NCI-H1436 treated with DMSO at 0.1 percent for 48 hours (cell line): Measurements from ENCODE around the gene CENPO.
"Not testable (repeated sequence)": the region's sequence is repeated elsewhere in the genome, so short reads cannot be mapped to it uniquely, and the experiment has no call there.

ENCODE experiments used
- DNase-seq: peaks from one replicate; lab custom pipeline; 2025; lab: John Stamatoyannopoulos, UW

The CENPO gene

DNA sequence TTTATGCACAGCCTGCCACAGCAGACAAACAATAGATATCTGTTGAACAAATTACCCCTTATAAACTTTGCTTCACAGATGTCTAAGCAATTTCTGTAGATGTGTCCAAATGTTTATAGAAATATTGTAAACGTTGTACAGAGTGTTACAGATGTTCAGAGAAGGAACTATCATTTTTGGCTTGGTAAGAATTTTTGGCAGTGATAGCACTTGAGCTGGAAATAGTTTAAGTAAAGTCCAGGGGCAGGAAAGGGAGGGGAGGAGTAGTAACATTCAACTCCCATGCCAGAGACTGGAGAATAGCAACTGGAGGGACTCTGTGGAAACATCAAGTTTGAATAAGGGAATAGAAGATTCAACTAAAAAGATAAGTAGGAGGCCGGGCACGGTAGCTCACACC lies 4.4 kb upstream of the CENPO start:
- DNase-seq = no peak

DNA sequence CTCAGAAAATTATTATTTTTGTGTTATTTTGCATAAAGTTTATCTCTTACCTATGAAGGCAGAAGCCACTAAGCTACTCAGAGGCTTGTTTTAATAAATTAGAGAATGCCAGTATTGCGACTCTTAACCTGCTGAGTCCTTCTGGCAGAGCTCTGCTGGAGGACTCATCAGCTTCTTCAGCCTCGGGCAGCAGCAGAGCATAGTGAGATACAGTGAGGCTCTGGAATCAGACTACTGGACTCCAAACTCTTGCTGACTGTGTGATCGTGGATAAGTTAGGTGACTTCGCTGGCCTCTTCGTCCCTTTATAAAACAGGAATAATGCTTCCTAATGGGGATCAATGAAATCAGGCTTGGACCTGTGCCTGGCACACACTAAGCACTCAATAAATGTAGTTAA lies 1.8 kb upstream of the CENPO start:
- DNase-seq = no peak

DNA sequence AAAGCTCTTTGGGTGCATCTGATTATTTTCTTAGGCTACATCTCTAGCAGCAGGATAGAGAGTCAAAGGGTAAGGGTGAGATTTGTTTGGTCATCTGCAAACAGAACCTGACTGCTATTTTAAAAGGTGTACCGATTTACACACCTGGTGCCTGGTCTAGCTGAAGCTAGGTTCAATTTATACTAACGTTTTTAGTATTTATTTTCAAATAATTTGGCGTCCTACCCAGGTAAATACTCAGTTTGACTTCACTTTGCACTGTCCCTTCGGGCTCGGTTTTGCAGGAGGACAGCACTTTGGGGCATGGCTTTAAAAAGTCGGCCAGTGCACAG lies 717 bp upstream of the CENPO start:
- DNase-seq = no peak

DNA sequence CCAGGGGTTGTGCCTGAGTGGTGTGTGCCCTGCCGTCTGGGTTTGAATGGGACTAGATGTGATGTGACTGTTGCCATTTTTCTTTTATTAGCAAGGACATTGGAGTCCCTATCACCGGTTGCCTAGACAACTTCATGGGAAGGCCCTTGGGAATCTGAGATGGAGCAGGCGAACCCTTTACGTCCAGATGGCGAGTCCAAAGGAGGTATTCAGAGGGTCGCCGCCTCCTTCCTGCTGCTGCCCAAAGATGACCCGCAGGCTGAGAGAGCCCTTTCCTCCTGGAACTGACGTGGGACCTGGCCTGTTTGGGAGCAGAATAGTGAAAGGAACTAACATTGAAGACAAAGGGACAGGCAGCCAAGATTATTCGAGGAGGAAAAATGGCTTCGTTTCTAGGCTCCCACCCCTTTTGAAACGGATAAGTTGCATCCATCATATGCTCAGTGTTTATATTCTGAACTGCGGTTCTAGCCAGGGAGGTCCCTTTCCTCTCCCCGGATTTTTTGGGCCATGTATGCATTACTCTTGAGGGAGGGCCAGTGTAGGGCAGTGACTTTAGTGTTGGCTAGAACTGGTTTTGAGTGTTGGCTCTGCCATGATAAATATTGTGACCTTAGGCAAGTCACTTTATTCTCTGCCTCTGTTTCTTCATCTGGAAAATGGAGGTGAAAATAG lies 673 bp downstream of the CENPO start:
- DNase-seq = no peak

DNA sequence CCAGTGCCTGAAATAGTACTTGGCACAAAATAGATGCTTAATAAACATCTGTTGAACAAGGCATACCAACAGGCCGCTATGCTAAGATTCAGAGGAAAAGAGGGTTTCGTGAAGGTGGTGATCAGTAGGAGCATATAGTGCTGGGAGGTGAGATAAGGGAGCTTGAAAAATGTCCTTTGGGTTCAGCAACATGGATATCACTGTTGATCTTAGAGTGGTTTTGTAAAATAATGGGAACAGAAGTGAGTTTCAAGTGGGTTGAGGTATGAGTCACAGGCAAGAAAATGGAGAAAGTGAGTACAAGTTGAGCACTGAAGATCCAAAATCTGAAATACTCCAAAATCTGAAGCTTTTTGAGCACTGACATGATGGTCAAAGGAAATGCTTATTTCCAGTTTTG lies 4.4 kb downstream of the CENPO start:
- DNase-seq = no peak

DNA sequence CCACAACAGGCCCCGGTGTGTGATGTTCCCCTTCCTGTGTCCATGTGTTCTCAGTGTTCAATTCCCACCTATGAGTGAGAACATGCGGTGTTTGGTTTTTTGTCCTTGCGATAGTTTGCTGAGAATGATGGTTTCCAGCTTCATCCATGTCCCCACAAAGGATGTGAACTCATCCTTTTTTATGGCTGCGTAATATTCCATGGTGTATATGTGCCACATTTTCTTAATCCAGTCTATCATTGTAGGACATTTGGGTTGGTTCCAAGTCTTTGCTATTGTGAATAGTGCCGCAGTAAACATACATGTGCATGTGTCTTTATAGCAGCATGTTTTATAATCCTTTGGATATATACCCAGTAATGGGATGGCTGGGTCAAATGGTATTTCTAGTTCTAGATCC lies 7.3 kb downstream of the CENPO start:
- DNase-seq = not testable (repeated sequence)

DNA sequence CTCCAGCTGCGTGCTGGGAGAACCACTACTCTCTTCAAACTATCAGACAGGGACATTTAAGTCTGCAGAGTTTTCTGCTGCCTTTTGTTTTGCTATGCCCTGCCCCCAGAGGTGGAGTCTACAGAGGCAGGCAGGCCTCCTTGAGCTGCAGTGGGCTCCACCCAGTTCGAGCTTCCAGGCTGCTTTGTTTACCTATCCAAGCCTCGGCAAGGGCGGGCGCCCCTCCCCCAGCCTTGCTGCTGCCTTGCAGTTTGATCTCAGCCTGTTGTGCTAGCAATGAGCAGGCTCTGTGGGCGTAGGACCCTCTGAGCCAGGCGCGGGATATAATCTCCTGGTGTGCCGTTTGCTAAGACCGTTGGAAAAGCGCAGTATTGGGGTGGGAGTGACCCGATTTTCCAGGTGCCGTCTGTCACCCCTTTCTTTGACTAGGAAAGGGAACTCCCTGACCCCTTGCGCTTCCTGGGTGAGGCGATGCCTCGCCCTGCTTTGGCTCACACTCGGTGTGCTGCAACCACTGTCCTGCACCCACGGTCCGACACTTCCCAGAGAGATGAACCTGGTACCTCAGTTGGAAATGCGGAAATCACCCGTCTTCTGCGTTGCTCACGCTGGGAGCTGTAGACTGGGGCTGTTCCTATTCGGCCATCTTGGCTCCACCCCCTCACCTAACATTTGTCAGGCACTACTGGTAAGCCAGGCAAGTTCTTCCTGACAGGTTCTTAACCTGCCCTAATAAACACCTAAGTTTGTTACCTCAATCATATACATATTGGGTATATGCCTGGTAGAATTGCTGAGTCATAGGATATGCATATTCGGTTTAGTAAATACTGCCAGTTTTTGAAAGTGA lies 12.8 kb downstream of the CENPO start:
- not testable (repeated sequence) for DNase-seq

DNA sequence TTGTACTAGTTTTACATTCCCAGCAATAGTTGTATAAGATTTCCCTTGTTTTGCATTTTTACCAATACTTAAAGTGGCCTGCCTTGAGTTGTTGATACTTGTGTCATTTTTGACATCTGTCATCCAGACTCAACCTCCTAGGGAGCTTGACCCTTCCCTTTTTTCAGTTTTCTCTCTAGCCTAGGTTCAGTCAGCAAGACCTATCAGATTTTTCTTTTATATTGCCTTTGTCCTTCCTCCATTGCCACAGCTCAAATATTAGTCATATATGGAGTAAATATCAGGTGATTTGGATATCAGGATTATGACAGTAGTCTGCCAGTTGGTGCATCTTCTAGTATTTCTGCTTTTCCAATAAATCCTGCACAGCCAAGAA lies 13.4 kb downstream of the CENPO start:
- no peak for DNase-seq

DNA sequence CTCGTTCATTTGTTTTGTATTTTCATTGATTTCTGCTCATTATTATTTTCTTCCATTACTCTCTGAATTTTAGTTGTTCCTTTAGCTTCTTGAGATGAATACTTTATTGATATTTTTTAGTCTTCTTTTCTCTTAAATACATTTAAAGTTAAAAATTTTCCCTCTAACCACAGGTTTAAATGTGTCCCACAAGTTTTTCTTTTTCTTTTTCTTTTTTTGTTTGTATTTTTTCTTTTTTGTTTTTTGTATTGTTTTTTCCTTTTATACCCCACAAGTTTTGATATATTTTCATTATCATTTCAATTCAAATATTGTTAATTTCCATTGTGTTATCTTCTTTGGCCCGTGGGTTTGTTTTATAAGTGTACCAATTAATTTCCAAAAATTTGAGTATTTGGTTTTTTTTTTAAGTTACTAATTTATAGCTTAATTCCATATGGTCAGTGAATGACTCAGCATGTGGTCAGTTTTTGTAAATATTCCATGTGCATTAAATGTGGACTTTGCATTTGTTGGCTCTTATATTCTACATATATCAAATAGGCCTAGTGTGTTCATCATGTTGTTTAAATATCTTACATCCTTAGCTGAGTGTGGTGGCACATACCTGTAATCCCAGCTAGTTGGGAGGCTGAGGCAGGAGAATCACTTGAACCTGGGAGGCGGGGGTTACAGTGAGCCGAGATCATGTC lies 16.2 kb downstream of the CENPO start:
- DNase-seq = no peak

DNA sequence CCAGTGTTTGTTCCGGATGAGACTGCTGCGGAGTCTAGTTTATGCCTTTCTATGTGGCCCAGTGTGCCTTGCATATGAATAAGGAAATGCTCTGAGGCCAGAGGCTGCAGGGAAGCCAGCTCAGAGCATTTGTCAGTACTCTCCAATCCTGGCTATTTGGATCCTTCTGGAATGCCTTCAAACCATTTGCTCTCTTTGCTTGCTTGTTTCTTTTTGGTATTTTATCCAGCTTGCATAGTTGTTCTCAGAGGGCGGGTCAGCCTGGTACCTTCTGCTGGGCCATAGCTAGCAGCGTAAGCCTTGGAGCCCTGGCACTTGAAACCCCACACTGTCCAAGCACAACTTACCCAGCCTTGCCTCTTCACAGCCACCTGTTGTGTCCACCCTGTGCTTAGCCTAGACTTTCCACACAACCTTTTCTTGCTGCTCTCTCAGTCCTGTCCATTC lies 20.5 kb downstream of the CENPO start:
- DNase-seq = no peak

DNA sequence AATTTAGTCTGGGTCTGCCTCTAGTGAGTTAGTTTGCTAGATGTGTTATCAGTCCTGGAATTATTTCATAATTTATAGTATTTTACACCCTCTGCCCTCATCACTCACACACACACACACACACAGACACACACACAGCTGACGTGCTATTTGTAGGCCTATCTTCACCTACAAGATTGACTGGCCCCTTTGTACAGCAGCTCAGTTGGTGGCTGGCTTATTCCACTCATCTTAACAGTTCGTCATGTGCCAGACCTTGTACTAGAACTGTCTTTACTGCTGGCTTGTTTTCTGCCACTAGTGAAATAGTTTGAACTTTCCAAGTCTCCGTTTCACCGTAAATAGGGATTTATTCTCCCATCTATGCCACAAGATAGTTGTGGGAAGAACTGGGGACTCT lies 21.3 kb downstream of the CENPO start:
- no peak for DNase-seq

DNA sequence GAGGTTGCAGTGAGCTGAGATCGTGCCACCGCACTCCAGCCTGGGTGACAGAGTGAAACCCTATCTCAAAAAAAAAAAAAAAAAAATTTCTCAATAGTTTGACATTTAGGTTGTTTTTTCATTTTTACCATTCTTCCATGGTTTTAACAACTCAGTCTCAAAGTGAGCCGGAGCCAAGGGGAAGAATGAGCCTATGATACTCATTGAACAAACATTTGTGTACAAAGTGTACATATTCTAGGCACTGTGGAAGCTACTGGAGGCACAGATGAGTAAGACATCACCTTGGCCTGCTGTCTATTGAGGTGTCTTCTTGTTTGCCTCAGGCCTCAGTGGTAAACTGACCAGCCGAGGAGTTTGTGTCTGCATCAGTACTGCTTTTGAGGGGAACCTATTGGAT lies 21.9 kb downstream of the CENPO start:
- DNase-seq = no peak

DNA sequence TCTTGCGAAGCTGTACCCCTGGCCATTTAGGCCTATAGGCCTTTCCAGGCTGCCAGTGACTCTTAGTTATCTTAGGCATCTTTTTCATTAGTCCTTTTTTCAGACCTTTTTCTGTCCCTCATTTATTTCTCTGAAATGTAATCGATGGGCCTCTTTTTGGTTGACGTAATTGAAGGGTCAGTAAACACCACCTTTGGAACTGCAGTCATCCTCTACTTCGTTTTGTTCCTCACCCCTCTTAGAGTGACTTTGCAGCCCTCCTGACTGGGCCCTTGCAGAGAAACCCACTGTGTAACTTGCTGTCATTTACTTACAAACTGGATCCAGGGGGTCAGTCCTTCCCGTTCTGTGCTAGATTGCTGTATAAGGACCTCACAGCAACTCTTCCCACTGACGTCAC lies 23.2 kb downstream of the CENPO start:
- DNase-seq = no peak

DNA sequence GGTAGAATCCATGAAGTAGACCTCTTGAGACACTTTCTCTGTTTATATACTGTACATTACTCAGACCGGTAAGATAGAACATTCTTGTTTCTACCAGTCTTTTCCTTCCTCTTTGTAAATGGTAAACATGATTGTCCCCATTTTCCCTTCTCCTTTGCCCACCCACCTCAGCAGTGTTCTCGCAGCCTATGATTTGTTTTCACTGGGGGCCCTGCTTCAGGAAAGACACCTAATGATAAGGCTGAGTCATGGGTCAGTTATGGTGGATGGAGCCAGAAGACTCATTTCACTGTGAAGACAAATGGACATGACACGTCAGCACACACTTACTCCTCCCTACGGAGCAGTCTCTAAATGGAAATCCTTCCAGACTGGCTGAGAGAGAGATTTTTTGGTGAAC lies 23.7 kb downstream of the CENPO start:
- DNase-seq = no peak

DNA sequence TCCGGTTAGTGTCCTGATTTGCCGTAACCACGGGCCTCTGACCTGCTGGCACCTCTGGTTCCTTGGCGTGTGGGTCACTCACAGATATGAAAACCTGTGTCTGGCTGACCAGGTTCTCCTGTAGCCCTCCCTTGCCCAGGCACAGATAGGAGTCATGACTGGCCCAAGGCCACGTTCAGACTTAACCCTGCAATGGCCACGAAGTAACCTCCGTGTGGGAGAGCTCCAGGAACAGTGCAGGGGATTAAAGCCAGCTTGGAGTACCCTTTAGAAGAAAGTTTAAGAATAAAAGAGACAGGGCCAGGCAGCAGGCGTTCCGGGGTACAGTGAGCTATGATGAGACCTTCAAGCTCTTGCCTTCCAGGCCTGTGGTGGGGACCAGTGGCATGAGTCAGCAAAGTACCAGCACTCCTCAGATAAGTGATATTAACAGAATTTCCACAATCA lies 25.5 kb downstream of the CENPO start:
- DNase-seq = no peak

DNA sequence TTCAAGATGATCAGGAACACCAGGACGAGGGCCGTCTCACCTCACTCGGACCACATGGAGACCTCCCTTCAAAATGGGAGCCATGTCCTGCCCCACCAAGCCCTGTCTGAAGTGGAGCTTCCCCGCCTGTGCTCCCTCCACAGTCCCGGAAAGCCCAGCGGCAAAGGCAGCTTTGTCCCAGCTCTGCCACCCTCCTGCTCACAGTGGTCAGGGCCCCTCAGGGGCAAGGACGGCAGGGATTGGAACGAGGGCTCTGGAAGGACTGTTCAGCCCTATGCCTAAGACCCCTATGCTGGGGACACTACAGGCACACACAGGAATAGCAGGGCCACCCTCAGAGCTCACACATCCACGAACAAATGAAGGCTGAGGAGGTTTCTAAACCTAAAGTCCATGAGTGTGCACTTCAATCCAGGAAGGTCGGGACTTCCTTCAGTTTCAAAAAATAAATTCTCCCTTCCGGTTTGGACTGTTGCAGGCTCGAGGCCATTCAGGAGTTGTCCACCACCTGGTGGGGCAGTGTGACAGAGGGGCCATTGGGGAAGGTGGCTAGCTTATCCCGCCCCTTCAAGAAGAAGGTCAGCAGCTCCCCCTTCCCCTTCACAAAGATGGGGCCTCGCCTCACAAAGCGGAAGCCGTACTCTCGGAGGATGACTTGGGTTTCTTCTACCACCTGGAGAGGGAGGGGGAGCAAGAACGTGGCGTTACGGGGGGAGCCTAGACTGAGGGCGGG lies 26.4 kb downstream of the CENPO start:
- DNase-seq = no peak

DNA sequence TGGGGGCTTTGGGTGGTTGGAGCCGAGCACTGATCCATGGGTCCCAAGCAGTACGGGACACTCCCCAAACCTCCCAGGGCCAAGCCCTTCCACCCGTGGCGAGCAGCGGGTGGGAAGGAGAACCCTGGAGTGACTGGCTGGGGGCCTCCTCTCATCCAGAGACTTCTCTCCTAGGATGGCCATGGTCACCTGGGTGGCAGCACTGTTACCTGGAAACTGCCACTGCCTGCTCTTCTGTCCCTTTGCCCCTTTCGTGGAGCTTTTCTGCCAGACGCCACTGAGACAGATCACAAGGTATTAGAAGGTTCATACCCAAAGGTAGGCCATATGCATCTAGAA lies 26.9 kb downstream of the CENPO start:
- no peak for DNase-seq

DNA sequence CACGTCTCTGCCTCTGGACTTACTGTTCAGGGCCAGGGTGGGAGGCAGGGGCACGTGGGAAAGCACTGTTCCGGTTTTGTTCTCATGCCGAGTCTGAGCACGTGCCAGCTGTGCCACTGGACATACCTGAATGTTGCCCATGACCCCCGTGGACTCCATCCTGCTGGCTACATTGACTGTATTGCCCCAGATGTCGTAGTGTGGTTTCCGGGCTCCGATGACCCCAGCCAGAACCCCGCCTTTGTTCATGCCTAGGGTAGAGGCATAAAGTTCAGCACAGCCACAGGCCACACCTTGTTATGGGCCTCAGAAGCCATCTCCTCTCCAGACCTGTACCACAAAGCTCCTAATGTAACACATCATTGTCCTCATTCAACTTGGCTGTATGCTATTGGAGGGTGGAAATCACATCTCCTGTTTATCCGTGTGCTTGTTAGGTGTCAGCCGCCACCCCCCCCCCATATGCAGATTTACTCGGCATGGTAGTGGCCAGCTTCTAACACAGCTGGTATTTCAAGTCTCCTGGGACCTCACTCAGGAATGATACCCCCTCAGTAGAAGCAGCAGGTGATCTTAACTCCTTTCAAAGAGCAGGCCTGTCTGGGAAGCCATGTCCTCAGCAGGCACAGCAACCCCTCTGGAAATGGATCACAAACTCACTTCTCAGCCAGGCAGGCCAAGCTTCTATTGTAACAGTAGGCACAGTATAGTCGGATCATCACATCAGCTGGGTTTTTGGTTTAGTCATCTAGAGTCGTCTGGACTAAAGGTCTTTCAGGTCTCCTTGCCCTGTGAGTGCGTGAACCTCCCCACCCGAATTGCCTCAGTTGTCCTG lies 27.6 kb downstream of the CENPO start:
- no peak for DNase-seq

DNA sequence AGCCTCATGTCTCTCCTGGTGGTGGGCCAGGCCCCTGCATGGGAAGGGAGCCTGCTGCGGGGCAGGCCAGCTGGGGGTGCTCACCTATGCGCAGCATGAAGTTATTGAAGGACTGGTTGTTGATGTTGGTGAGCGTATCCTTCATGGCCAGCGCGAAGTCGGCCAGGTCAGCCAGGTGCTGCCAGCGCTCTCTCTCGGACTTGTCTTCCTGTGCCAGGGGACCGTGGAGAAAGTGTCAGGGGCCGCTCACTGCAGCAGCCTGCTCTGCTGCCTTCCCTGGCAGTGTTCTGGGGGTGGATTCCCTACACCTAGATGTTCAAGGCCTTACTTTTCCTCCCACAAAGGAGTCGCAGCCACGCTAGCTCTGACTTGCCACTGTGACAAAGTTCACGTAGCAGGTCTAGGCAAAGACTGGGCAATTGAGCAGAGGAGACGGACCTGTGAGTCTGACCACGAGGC lies 28.2 kb downstream of the CENPO start:
- no peak for DNase-seq

DNA sequence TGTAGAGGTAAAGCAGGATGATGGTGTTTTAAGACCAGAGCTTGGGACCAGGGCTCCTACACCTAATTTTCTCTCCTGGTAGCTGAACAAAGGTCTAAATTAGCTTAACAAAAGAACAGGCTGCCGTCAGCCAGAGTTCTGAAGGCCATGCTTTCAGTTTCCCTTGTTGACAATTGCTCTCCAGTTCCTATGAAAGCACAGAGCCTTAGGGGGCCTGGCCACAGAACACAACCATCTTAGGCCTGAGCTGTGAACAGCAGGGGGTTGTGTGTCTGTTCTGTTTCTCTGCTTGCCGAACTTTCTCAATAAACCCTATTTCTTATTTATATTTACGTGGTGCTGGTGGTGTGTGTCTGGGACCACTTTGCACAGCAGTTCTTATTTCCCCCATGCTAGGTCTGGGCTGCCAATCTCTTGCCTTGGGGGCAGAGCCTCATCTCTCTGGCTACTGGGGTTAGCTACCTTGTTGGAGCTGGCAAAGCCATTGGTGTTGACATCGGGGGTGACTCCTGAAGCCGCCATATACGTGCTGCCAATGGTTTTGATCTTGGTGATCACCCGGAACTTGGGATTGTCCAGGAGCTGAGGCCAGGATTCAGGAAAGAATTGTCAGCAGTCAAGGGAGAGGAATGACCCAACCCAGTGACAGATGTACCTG lies 29.0 kb downstream of the CENPO start:
- no peak for DNase-seq

DNA sequence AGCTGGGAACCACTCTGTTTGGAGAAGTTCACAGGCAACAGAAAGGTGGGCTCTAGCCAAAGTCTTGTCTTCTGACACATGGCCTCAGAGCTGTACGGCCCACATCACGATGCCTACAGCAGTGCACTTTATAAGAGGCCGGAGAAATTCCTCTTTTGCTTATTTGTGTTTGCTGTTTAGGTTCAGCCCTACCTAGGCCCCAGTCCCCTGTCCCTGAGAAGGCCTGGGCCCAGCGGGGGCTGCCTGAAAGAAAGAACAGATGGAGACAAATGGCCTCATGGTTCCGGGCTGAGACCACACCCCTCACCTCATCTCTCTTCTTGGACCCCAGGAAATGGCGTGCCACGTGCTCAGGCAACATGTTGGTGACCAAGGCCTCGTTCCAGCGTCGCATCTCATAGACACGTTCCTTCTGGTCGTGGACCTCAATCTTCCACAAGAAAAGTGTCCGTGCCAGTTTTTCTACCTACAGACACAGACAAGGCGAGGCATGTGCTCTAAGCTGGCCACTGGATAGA lies 30.9 kb downstream of the CENPO start:
- no peak for DNase-seq
